ENCODE measurements around the gene KIAA1549. TPM values are rescaled to one million over a fixed set of nuclear protein-coding genes. Genes with fewer than 3 reads are reported as not detected.

KIAA1549 gene
- total and polyA plus RNA-seq, 7 donors, result 0.46 to 4.4 (median 1.4) TPM

- H3K4me1 ChIP-seq, result no peaks in the 10 kb centered on the region
- no peaks in the 10 kb centered on the region for H3K9me3 ChIP-seq
- no peak overlapping the region for H3K4me3 ChIP-seq
- WGBS, 3 donors, result 60 to 63% (median 60%) methylated on average over 9 of the region's 9 CpGs
- no peaks in the 10 kb centered on the region for H3K36me3 ChIP-seq (ENCODE audit: insufficient read depth in 1 of 2, low read depth in 1 of 2)
- no peak overlapping the region for H3K27ac ChIP-seq
- DNase-seq (no peak), ATAC-seq (peak in 2 of 4 donors; percentile 21 to 61)
- no peaks in the 10 kb centered on the region for H3K27me3 ChIP-seq (ENCODE audit: insufficient read depth in 3 of 3, low read length in 2 of 3)
- intact Hi-C loops (cut with DNase I), result no loop called here
- TF ChIP-seq, protein P1, sequence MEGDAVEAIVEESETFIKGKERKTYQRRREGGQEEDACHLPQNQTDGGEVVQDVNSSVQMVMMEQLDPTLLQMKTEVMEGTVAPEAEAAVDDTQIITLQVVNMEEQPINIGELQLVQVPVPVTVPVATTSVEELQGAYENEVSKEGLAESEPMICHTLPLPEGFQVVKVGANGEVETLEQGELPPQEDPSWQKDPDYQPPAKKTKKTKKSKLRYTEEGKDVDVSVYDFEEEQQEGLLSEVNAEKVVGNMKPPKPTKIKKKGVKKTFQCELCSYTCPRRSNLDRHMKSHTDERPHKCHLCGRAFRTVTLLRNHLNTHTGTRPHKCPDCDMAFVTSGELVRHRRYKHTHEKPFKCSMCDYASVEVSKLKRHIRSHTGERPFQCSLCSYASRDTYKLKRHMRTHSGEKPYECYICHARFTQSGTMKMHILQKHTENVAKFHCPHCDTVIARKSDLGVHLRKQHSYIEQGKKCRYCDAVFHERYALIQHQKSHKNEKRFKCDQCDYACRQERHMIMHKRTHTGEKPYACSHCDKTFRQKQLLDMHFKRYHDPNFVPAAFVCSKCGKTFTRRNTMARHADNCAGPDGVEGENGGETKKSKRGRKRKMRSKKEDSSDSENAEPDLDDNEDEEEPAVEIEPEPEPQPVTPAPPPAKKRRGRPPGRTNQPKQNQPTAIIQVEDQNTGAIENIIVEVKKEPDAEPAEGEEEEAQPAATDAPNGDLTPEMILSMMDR (IDR thresholded peaks at IDR 0.05), result no peak
These were observed 143.0 kb downstream of the KIAA1549 start for GRCh38 chr7:138838166-138838565.

- H3K36me3 ChIP-seq (ENCODE audit: insufficient read depth in 1 of 2, low read depth in 1 of 2), result no peaks in the 10 kb centered on the region
- no peak for ATAC-seq
- TF ChIP-seq, protein P1 (IDR thresholded peaks at IDR 0.05), result no peak
- H3K9me3 ChIP-seq, result no peaks in the 10 kb centered on the region
- no peaks in the 10 kb centered on the region for H3K4me1 ChIP-seq
- WGBS, 3 donors, result 54 to 58% (median 57%) methylated on average over 13 of the region's 13 CpGs
- peak overlapping the region; percentile 28 for H3K4me3 ChIP-seq
- H3K27me3 ChIP-seq (ENCODE audit: insufficient read depth in 3 of 3, low read length in 2 of 3), result no peaks in the 10 kb centered on the region
- intact Hi-C loops (cut with DNase I), result no loop called here
- DNase-seq, result peak in 1 of 2 donors; percentile 15
- no peak overlapping the region for H3K27ac ChIP-seq
These were observed 143.6 kb downstream of the KIAA1549 start for GRCh38 chr7:138837627-138838026.

DNA sequence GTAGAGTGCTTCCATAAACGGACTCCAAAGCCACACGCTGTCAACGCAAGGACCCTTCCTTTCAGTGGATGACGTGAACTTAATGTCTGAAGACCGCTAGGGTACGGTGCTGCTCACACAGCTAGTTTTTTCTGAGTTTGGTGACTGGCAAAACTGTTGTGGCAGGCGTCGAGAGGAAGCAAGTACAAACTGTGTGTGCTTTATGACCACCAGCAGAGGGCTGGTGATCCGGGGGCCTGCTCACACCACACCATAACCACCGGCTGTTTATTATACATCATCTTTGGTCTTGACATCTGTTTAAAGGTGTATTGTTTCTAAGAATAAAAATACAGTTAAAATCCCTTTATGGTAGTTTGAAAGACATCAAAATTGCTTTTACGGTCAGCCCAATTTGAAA lies 146.1 kb downstream of the KIAA1549 start:
- 80 to 87% (median 83%) methylated on average over 11 of the region's 11 CpGs for WGBS, 3 donors
- DNase-seq (no peak), ATAC-seq (no peak)
- H3K9me3 ChIP-seq, result no peaks in the 10 kb centered on the region
- intact Hi-C loops (cut with DNase I), result no loop called here
- H3K36me3 ChIP-seq (ENCODE audit: insufficient read depth in 1 of 2, low read depth in 1 of 2), result no peaks in the 10 kb centered on the region
- TF ChIP-seq, protein P1 (IDR thresholded peaks at IDR 0.05), result no peak
- no peak overlapping the region for H3K27ac ChIP-seq
- H3K4me3 ChIP-seq, result no peak overlapping the region
- no peaks in the 10 kb centered on the region for H3K27me3 ChIP-seq (ENCODE audit: insufficient read depth in 3 of 3, low read length in 2 of 3)
- no peaks in the 10 kb centered on the region for H3K4me1 ChIP-seq

DNA sequence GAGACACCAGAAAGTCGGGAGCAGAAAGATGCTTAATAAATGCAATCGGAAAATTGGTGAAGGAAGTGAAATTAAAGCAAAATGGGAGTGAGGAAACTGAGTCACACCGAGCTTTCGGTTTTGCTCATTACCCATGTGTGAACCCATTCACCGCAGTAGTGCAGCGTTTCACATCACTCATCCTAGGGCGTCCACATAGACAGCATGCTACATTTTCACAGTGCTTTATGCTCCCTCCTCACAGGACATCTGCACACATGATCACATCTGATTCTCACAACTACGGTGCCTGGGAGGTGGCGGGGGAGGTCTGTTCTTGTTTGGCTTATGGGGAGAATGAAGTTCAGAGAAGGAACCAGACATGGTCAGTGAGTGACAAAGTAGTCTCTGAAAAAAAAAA lies 146.6 kb downstream of the KIAA1549 start:
- Histone ChIP-seq H3K4me3 (no peak overlapping the region), H3K4me1 (no peaks in the 10 kb centered on the region), H3K27ac (no peak overlapping the region), H3K9me3 (no peaks in the 10 kb centered on the region), H3K27me3 (ENCODE audit: insufficient read depth in 3 of 3, low read length in 2 of 3) (no peaks in the 10 kb centered on the region), H3K36me3 (ENCODE audit: insufficient read depth in 1 of 2, low read depth in 1 of 2) (no peaks in the 10 kb centered on the region)
- intact Hi-C loops (cut with DNase I), result no loop called here
- ATAC-seq (no peak), DNase-seq (no peak)
- WGBS, 3 donors, result 93 to 94% (median 94%) methylated on average over 9 of the region's 9 CpGs
- TF ChIP-seq, protein P1 (IDR thresholded peaks at IDR 0.05), result no peak

DNA sequence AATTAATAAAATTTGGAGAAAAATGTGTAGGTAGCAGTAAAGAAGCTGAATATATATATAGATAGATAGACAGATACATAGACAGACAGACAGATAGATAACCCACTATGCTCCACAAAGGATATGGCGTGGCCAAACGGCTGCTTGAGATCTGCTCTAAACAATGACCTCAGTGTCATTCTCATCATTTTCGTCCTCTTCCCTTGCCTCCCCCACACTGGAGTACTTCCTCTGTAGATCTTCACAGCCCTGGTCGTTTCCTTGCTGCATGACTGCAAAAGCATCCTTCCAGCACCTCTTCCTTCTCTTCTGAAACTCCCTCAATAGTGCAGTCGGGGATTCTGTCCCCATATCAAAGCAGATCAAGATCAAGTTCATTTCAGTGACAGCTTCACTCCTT lies 147.6 kb downstream of the KIAA1549 start:
- H3K4me1 ChIP-seq, result no peaks in the 10 kb centered on the region
- TF ChIP-seq, protein P1 (IDR thresholded peaks at IDR 0.05), result no peak
- H3K36me3 ChIP-seq (ENCODE audit: insufficient read depth in 1 of 2, low read depth in 1 of 2), result no peaks in the 10 kb centered on the region
- H3K9me3 ChIP-seq, result no peaks in the 10 kb centered on the region
- intact Hi-C loops (cut with DNase I), result no loop called here
- H3K4me3 ChIP-seq, result no peak overlapping the region
- H3K27me3 ChIP-seq (ENCODE audit: insufficient read depth in 3 of 3, low read length in 2 of 3), result no peaks in the 10 kb centered on the region
- H3K27ac ChIP-seq, result no peak overlapping the region
- DNase-seq (no peak), ATAC-seq (no peak)
- 64 to 68% (median 64%) methylated on average over 5 of the region's 5 CpGs for WGBS, 3 donors

Data from psoas muscle (tissue), 8 donors.